ENCODE results near the gene PTPRN2. TPM values are rescaled to one million over a fixed set of nuclear protein-coding genes. Genes with fewer than 3 reads are reported as not detected.

PTPRN2 gene
- total and polyA plus RNA-seq, 8 donors: 12.2 to 49.2 (median 31.8) TPM

- WGBS, 2 donors: 56 to 63% methylated on average over 16 to 18 of the region's 18 CpGs
- FAIRE-seq (no peak), ATAC-seq (no peak), DNase-seq (no peak)
- Histone ChIP-seq H3K27ac (no peak overlapping the region), H3K9me3 (no peaks in the 10 kb centered on the region), H3K36me3 (no peaks in the 10 kb centered on the region), H3K4me3 (no peak overlapping the region), H3K4me1 (no peaks in the 10 kb centered on the region), H3K27me3 (no peaks in the 10 kb centered on the region)
- TF ChIP-seq, protein P1, sequence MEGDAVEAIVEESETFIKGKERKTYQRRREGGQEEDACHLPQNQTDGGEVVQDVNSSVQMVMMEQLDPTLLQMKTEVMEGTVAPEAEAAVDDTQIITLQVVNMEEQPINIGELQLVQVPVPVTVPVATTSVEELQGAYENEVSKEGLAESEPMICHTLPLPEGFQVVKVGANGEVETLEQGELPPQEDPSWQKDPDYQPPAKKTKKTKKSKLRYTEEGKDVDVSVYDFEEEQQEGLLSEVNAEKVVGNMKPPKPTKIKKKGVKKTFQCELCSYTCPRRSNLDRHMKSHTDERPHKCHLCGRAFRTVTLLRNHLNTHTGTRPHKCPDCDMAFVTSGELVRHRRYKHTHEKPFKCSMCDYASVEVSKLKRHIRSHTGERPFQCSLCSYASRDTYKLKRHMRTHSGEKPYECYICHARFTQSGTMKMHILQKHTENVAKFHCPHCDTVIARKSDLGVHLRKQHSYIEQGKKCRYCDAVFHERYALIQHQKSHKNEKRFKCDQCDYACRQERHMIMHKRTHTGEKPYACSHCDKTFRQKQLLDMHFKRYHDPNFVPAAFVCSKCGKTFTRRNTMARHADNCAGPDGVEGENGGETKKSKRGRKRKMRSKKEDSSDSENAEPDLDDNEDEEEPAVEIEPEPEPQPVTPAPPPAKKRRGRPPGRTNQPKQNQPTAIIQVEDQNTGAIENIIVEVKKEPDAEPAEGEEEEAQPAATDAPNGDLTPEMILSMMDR (IDR thresholded peaks at IDR 0.05): no peak
- intact Hi-C loops (cut with DNase I): no loop called here
Measured at GRCh38 chr7:157513162-157513621, 1074.4 kb downstream of the PTPRN2 start.

DNA sequence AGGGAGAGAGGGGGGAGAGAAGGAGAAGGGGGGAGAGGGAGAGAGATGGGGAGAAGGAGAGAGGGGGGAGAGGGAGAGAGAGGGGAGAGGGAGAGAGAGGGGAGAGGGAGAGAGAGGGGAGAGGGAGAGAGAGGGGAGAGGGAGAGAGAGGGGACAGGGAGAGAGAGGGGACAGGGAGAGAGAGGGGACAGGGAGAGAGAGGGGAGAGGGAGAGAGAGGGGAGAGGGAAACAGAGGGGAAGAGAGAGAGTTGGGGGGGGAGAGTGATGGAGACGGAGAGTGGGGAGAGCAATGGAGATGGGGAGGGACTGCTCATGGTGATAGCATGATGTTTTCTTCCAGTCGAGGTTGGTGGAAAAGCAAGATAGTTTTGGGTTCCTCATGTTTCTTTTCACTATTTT lies 1078.4 kb downstream of the PTPRN2 start:
- no peak for FAIRE-seq

DNA sequence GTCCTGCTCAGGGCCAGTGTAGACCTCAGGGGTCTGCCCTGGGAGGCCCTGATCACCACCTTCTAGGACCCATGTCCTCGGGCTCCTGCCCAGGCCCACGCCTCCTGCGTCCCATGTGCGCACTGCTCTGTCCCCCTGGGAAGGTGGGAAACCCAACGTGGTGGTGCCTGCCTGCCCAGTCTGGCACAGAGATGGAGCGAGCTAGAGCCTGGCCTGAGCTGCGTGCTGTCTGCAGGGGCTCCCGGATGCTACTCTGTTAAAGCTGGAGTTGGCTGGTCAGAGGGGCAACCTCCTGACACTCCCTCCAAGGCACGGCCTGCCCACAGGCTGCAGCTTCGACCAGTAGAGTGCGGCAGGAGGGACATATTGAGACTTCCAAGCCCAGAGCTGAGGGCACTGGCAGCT lies 1079.1 kb downstream of the PTPRN2 start:
- Histone ChIP-seq H3K9me3 (no peaks in the 10 kb centered on the region), H3K4me1 (no peaks in the 10 kb centered on the region), H3K27me3 (peaks cover 0 to 3% (median 0%) of the 10 kb centered on the region in 4 donors), H3K27ac (no peak overlapping the region), H3K4me3 (no peak overlapping the region), H3K36me3 (no peaks in the 10 kb centered on the region)
- intact Hi-C loops (cut with DNase I): no loop called here
- ATAC-seq: no peak
- 76 to 79% methylated on average over 11 of the region's 11 CpGs for WGBS, 2 donors
- TF ChIP-seq, protein P1 (IDR thresholded peaks at IDR 0.05): no peak
- FAIRE-seq: no peak
- DNase-seq: no peak

More for the DNA sequence above, 1078.4 kb downstream of the PTPRN2 start:
- intact Hi-C loops (cut with DNase I): no loop called here
- peaks cover 0 to 3% (median 0%) of the 10 kb centered on the region in 4 donors for H3K27me3 ChIP-seq
- DNase-seq (no peak), ATAC-seq (no peak)
- no peaks in the 10 kb centered on the region for H3K4me1 ChIP-seq
- H3K4me3 ChIP-seq: no peak overlapping the region
- no peak overlapping the region for H3K27ac ChIP-seq
- TF ChIP-seq, protein P1 (IDR thresholded peaks at IDR 0.05): no peak
- H3K36me3 ChIP-seq: no peaks in the 10 kb centered on the region
- WGBS, 2 donors: 57 to 84% methylated on average over 2 of the region's 2 CpGs
- H3K9me3 ChIP-seq: no peaks in the 10 kb centered on the region

GRCh38 chr7:157507987-157508386 lies 1079.6 kb downstream of the PTPRN2 start:
- DNase-seq (no peak), ATAC-seq (no peak), FAIRE-seq (no peak)
- H3K27ac ChIP-seq: no peak overlapping the region
- no peaks in the 10 kb centered on the region for H3K4me1 ChIP-seq
- intact Hi-C loops (cut with DNase I): no loop called here
- H3K36me3 ChIP-seq: no peaks in the 10 kb centered on the region
- TF ChIP-seq, protein P1 (IDR thresholded peaks at IDR 0.05): no peak
- H3K27me3 ChIP-seq: peaks cover 0 to 3% (median 0%) of the 10 kb centered on the region in 4 donors
- no peaks in the 10 kb centered on the region for H3K9me3 ChIP-seq
- 47 to 49% methylated on average over 5 of the region's 5 CpGs for WGBS, 2 donors
- no peak overlapping the region for H3K4me3 ChIP-seq

DNA sequence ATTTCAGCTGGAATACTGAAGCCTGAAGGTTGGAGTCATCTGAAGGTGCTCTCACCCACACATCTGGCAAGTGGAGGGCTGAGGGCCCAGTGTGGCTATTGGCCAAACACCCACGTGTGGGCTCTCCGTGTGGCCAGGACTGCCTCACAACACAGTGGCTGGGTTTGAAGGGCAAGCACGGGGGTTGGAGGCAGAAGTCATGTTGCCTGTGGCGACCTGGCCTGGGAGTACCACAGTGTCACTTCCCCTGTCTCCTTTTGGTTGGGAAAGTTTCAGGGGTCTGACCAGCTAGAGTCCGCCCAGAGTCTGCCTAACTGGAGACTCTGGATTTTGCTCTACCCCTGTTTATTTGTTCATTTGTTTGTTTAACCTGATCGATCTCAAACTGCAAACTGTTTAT lies 1081.4 kb downstream of the PTPRN2 start:
- no peaks in the 10 kb centered on the region for H3K4me1 ChIP-seq
- WGBS, 2 donors: 73 to 82% methylated on average over 6 of the region's 6 CpGs

More for the DNA sequence above, 1081.4 kb downstream of the PTPRN2 start:
- H3K36me3 ChIP-seq: no peaks in the 10 kb centered on the region
- no peak for FAIRE-seq
- DNase-seq: no peak
- TF ChIP-seq, protein P1 (IDR thresholded peaks at IDR 0.05): no peak
- H3K27me3 ChIP-seq: peaks cover 0 to 3% (median 0%) of the 10 kb centered on the region in 4 donors
- no peak overlapping the region for H3K27ac ChIP-seq
- H3K9me3 ChIP-seq: no peaks in the 10 kb centered on the region
- no peak for ATAC-seq
- H3K4me3 ChIP-seq: no peak overlapping the region
- intact Hi-C loops (cut with DNase I): no loop called here
